A673 (cell line): Measurements from ENCODE around the gene COPE. TPM values are rescaled to one million over a fixed set of nuclear protein-coding genes. Genes with fewer than 3 reads are reported as not detected.

Experiments
- BruUV-seq: library from RNA; stranded (reverse); fragments of 400-500 nt; replicated peaks from 2 replicates; lab custom pipeline; 2021; lab: Mats Ljungman, UMichigan
- CTCF ChIA-PET: fragments of 300-600 bp; sonication (Branson Sonifier 250); formaldehyde crosslinking; loops from one replicate; lab custom pipeline; 2022; ENCODE audit warnings: antibody characterized with exemption; lab: Charles Lee
- POLR2A ChIA-PET: fragments of 300-600 bp; sonication (Branson Sonifier 250); formaldehyde crosslinking; loops from one replicate; lab custom pipeline; 2022; ENCODE audit warnings: antibody characterized with exemption; ENCODE audit not compliant: low non-redundant PET; lab: Charles Lee
- DNase-seq: peaks from one replicate; pipeline ENCODE4 v3.0.0-alpha.2; 2015; ENCODE audit warnings: low spot score
- H3K27ac ChIP-seq: fragments of 200-600 bp; sonication (generic); 2 replicates; pipeline ENCODE4 v1.5.1; 2016; ENCODE audit warnings: mixed run types, low read depth, mild to moderate bottlenecking, mixed read lengths, antibody characterized with exemption, low read length; ENCODE audit not compliant: poor library complexity, severe bottlenecking
- H3K27me3 ChIP-seq: fragments of 200-600 bp; sonication (generic); replicated peaks from 2 replicates; pipeline ENCODE4 v1.6.1; 2017; ENCODE audit warnings: mixed run types, low read depth, mild to moderate bottlenecking, mixed read lengths, antibody characterized with exemption, low read length; ENCODE audit not compliant: insufficient read depth, poor library complexity
- H3K36me3 ChIP-seq: fragments of 200-600 bp; sonication (generic); 2 replicates; pipeline ENCODE4 v1.6.1; 2016; ENCODE audit warnings: mixed run types, mild to moderate bottlenecking, mixed read lengths, antibody characterized with exemption, low read length; ENCODE audit not compliant: insufficient read depth, poor library complexity, severe bottlenecking
- H3K4me1 ChIP-seq: fragments of 200-600 bp; sonication (generic); 2 replicates; pipeline ENCODE4 v1.6.1; 2017; ENCODE audit warnings: mixed run types, mild to moderate bottlenecking, mixed read lengths, antibody characterized with exemption, low read length; ENCODE audit not compliant: insufficient read depth, poor library complexity, severe bottlenecking
- H3K4me3 ChIP-seq: fragments of 200-600 bp; sonication (generic); 2 replicates; pipeline ENCODE4 v1.5.1; 2016; ENCODE audit warnings: low read depth, mixed run types, mild to moderate bottlenecking, mixed read lengths, low read length; ENCODE audit not compliant: poor library complexity, severe bottlenecking
- H3K9me3 ChIP-seq: fragments of 200-600 bp; sonication (generic); 2 replicates; pipeline ENCODE4 v1.6.1; 2016; ENCODE audit warnings: mixed run types, low read depth, mild to moderate bottlenecking, mixed read lengths, antibody characterized with exemption, low read length; ENCODE audit not compliant: poor library complexity, severe bottlenecking
- CTCF ChIP-seq: fragments of 300-800, 200-600 bp; sonication (generic); conservative IDR thresholded peaks from 2 replicates; pipeline ENCODE4 v1.5.1; 2017; ENCODE audit warnings: low read depth, mild to moderate bottlenecking, antibody characterized with exemption, low read length, moderate library complexity, mixed read lengths
- EZH2 ChIP-seq: fragments of 200-600 bp; sonication (generic); IDR thresholded peaks from 2 replicates; pipeline ENCODE4 v1.6.1; 2017; ENCODE audit warnings: borderline replicate concordance, low read depth, mild to moderate bottlenecking, mixed read lengths, antibody characterized with exemption, low read length; ENCODE audit not compliant: poor library complexity, severe bottlenecking
- intact Hi-C: fragments of 100-400 bp; cut with micrococcal nuclease; formaldehyde crosslinking; loops from one replicate; pipeline ENCODE4 v1.10.0; 2022; ENCODE audit not compliant: unreplicated experiment
- total RNA-seq: library from RNA; stranded (reverse); gene quantifications from 2 replicates; pipeline ENCODE4 v1.2.3, GENCODE V29; 2021

The COPE gene
- total RNA-seq, 1 experiment from 2014 or later, result 244 TPM

GRCh38 chr19:18900700-18901481, 18.3 kb downstream of the COPE start:
- CTCF ChIA-PET, result no interaction called here
- BruUV-seq, result no TSS peak
- POLR2A ChIA-PET, result no interaction called here

GRCh38 chr19:18899624-18900560, 19.3 kb downstream of the COPE start:
- DNase-seq, result no peak
- no TSS peak for BruUV-seq

More at GRCh38 chr19:18900700-18901481, 18.3 kb downstream of the COPE start:
- Histone ChIP-seq H3K27me3 (no peaks in the 10 kb centered on the region), H3K4me1 (no peaks in the 10 kb centered on the region), H3K4me3 (no peak overlapping the region), H3K36me3 (peaks cover 3% of the 10 kb centered on the region), H3K27ac (no peak overlapping the region), H3K9me3 (no peaks in the 10 kb centered on the region)
- TF ChIP-seq CTCF (no peak), EZH2 (no peak)
- intact Hi-C loops, result no loop called here
- no peak for DNase-seq

More at GRCh38 chr19:18899624-18900560, 19.3 kb downstream of the COPE start:
- intact Hi-C loops, result no loop called here
- peaks cover 3% of the 10 kb centered on the region for H3K4me1 ChIP-seq
- H3K4me3 ChIP-seq, result no peak overlapping the region
- H3K9me3 ChIP-seq, result no peaks in the 10 kb centered on the region
- no peak for TF ChIP-seq CTCF
- no peak for TF ChIP-seq EZH2
- no peak overlapping the region for H3K27ac ChIP-seq
- POLR2A ChIA-PET, result no interaction called here
- no peaks in the 10 kb centered on the region for H3K36me3 ChIP-seq
- no peaks in the 10 kb centered on the region for H3K27me3 ChIP-seq
- CTCF ChIA-PET, result no interaction called here
